Stomach smooth muscle (tissue), 2 donors: ENCODE results near the gene ZNF211.

ENCODE experiments used
- H3K27ac ChIP-seq: one replicate; pipeline ENCODE4 v1.7.0; 2013; ENCODE audit warnings: mild to moderate bottlenecking, low read length, inconsistent platforms
- H3K27me3 ChIP-seq, 2 donors: one replicate each; pipeline ENCODE4 v1.7.0; 2013; ENCODE audit warnings: low read length in 2 of 2; ENCODE audit not compliant: insufficient read depth in 2 of 2, control insufficient read depth in 1 of 2
- H3K36me3 ChIP-seq, 2 donors: one replicate each; pipeline ENCODE4 v1.7.0; 2013; ENCODE audit warnings: low read length in 2 of 2; ENCODE audit not compliant: control insufficient read depth in 2 of 2, insufficient read depth in 2 of 2
- H3K4me1 ChIP-seq: one replicate; pipeline ENCODE4 v1.7.0; 2013; ENCODE audit warnings: low read length; ENCODE audit not compliant: control insufficient read depth, insufficient read depth
- H3K4me3 ChIP-seq, 2 donors: one replicate each; pipeline ENCODE4 v1.7.0; 2013; ENCODE audit warnings: low read length in 2 of 2
- H3K9ac ChIP-seq, 2 donors: one replicate each; pipeline ENCODE4 v1.7.0; 2013; ENCODE audit warnings: low read length in 2 of 2, mild to moderate bottlenecking in 1 of 2
- H3K9me3 ChIP-seq, 2 donors: one replicate each; pipeline ENCODE4 v1.7.0; 2013; ENCODE audit warnings: low read length in 2 of 2; ENCODE audit not compliant: control insufficient read depth in 2 of 2
- donor health status: healthy.
- donor health status: Pancreatic carcinoma.

Gene ZNF211

GRCh38 chr19:57632987-57633831 is at the start of gene ZNF211:
Gene ZNF211, plus strand, starts transcription at chr19:57633168. Its CDS starts 179 bp downstream, at chr19:57633347.
- peaks cover 13 to 22% of the 10 kb centered on the region in 2 donors for H3K36me3 ChIP-seq
- no peaks in the 10 kb centered on the region for H3K27me3 ChIP-seq
- peak within 1 kb of the TSS; percentile 69 for H3K27ac ChIP-seq
- H3K9me3 ChIP-seq: peaks cover 9% of the 10 kb centered on the region in 2 donors
- peaks cover 5% of the 10 kb centered on the region for H3K4me1 ChIP-seq
- H3K9ac ChIP-seq: peak within 1 kb of the TSS; percentile 74 to 88
- peak within 1 kb of the TSS; percentile 85 to 93 for H3K4me3 ChIP-seq

DNA sequence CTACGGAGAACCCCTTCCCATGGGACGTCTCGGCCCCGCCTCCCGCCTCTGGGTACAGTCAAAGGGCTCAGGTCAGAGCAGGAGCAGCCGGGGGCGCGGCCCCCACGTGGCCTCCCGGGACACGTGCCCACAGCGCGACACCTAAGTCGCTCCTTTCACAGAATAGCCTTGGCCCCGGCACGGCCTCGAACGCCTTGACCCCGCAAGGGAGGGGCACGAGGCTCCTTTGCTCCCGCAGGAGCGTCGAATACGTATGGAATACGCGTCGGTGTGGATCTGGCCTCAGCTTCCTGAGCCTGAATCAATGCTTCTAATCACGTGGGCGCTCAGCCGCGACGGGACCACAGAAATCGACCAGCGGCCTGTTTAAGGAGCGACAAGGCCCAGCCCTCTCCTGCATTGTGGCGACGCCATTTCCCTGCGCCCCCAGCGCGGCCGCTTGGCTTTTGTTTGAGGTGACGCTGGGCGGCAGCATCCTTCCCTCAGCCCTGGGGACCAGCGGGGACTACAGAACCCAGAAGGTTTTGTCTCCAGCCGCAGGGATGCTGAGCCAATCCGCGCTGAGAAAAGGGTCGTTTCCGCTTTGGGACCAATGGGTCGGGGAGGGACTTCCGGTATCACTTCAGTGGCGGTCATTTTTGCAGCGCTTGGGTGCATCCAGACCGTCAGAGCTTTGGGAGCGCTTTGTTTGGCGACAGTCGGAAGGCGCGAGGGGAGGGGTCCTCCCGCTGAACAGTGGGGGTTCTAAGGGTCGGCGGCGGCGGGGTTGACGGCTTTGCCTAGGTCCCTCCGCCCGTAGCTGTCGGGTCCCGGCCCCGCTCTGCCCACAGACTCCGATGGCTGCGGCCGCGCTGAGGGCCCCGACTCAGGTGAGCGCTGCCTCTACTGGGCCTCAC is 49.2 kb upstream of the ZNF211 start, which contains the start of gene ZIK1:
Gene ZIK1, plus strand, starts transcription at position 625 of the 896 bp plus-strand sequence. Its CDS starts 212 bp downstream, at position 837.
- peak within 1 kb of the TSS; percentile 31 for H3K27ac ChIP-seq
- H3K4me1 ChIP-seq: peaks cover 15% of the 10 kb centered on the region
- H3K36me3 ChIP-seq: peaks cover 12 to 18% of the 10 kb centered on the region in 2 donors
- peak within 1 kb of the TSS; percentile 69 to 85 for H3K4me3 ChIP-seq
- no peaks in the 10 kb centered on the region for H3K27me3 ChIP-seq
- peaks cover 12 to 29% of the 10 kb centered on the region in 2 donors for H3K9me3 ChIP-seq
- peak within 1 kb of the TSS; percentile 58 to 69 for H3K9ac ChIP-seq

DNA sequence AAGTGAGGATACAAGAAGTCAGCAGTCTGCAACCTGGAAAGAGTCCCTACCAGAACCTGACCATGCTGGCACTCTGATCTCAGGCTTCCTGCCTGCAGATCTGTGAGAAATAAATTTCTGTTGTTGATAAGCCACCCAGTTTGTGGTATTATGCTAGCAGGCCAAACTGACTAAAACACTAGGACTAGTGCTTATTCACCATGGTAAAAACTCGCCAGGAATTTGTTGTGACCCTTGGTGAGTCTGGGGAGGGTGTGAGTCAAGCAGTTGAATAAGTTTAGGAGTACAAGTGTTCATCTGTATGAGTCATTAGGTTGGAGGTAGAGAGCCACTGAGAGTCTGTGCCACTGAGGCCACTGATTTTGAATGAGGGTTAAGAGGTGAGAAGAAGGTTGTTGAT is 45.4 kb upstream of the ZNF211 start:
- H3K4me1 ChIP-seq: peaks cover 15% of the 10 kb centered on the region
- peaks cover 42 to 46% of the 10 kb centered on the region in 2 donors for H3K36me3 ChIP-seq
- no peak overlapping the region for H3K9ac ChIP-seq
- H3K27me3 ChIP-seq: no peaks in the 10 kb centered on the region
- H3K27ac ChIP-seq: no peak overlapping the region
- H3K4me3 ChIP-seq: no peak overlapping the region
- peaks cover 50 to 64% of the 10 kb centered on the region in 2 donors for H3K9me3 ChIP-seq

GRCh38 chr19:57599377-57599760 is 33.6 kb upstream of the ZNF211 start:
- H3K9me3 ChIP-seq: peaks cover 0 to 11% of the 10 kb centered on the region in 2 donors
- peaks cover 17% of the 10 kb centered on the region for H3K4me1 ChIP-seq
- H3K36me3 ChIP-seq: peaks cover 3 to 14% of the 10 kb centered on the region in 2 donors
- H3K9ac ChIP-seq: peak overlapping the region; percentile 63 to 71
- peak overlapping the region; percentile 53 to 93 for H3K4me3 ChIP-seq
- no peak overlapping the region for H3K27ac ChIP-seq
- H3K27me3 ChIP-seq: no peaks in the 10 kb centered on the region

- Histone ChIP-seq H3K4me3 (peak within 1 kb of the TSS; percentile 53 to 93), H3K27ac (no peak within 1 kb of the TSS), H3K36me3 (peaks cover 8 to 19% of the 10 kb centered on the region in 2 donors), H3K4me1 (peaks cover 17% of the 10 kb centered on the region), H3K27me3 (no peaks in the 10 kb centered on the region), H3K9ac (peak within 1 kb of the TSS; percentile 63 to 71), H3K9me3 (peaks cover 0 to 16% of the 10 kb centered on the region in 2 donors)
These were observed 33.1 kb upstream of the ZNF211 start, which contains the start of gene ZNF530 for GRCh38 chr19:57599761-57600383. Gene ZNF530, plus strand, starts transcription at chr19:57599885. Its CDS starts 4,461 bp downstream, at chr19:57604346.

DNA sequence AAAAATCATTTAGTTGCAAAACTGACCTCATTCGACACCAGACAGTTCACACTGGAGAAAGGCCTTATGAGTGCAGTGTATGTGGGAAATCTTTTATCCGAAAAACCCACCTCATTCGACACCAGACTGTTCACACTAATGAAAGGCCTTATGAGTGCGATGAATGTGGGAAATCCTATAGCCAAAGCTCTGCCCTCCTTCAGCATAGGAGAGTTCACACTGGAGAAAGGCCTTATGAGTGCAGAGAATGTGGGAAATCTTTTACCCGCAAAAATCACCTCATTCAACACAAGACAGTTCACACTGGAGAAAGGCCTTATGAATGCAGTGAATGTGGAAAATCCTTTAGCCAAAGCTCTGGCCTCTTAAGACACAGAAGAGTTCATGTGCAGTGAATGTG is 26.0 kb upstream of the ZNF211 start:
- H3K4me1 ChIP-seq: no peaks in the 10 kb centered on the region
- H3K4me3 ChIP-seq: no peak overlapping the region
- H3K9ac ChIP-seq: no peak overlapping the region
- peaks cover 30 to 45% of the 10 kb centered on the region in 2 donors for H3K36me3 ChIP-seq
- H3K27ac ChIP-seq: no peak overlapping the region
- peaks cover 20 to 42% of the 10 kb centered on the region in 2 donors for H3K9me3 ChIP-seq
- H3K27me3 ChIP-seq: no peaks in the 10 kb centered on the region

- Histone ChIP-seq H3K36me3 (peaks cover 16 to 22% of the 10 kb centered on the region in 2 donors), H3K9me3 (peaks cover 22 to 27% of the 10 kb centered on the region in 2 donors), H3K4me3 (no peak overlapping the region), H3K27ac (no peak overlapping the region), H3K27me3 (no peaks in the 10 kb centered on the region), H3K9ac (no peak overlapping the region), H3K4me1 (peaks cover 9% of the 10 kb centered on the region)
These were observed 21.9 kb upstream of the ZNF211 start for GRCh38 chr19:57611113-57611512.

- Histone ChIP-seq H3K9ac (peak within 1 kb of the TSS; percentile 81 to 83), H3K27me3 (no peaks in the 10 kb centered on the region), H3K9me3 (peaks cover 40 to 47% of the 10 kb centered on the region in 2 donors), H3K36me3 (peaks cover 36 to 37% of the 10 kb centered on the region in 2 donors), H3K27ac (peak within 1 kb of the TSS; percentile 62), H3K4me1 (peaks cover 9% of the 10 kb centered on the region), H3K4me3 (peak within 1 kb of the TSS; percentile 78 to 99)
These were observed 18.8 kb upstream of the ZNF211 start, which contains the start of gene ZNF134 for GRCh38 chr19:57613941-57614743. Gene ZNF134, plus strand, starts transcription at chr19:57614242. Its CDS starts 5,227 bp downstream, at chr19:57619469.

- Histone ChIP-seq H3K27me3 (no peaks in the 10 kb centered on the region), H3K4me3 (peak overlapping the region; percentile 78 to 99), H3K27ac (no peak overlapping the region), H3K36me3 (peaks cover 48 to 49% of the 10 kb centered on the region in 2 donors), H3K4me1 (peaks cover 9% of the 10 kb centered on the region), H3K9ac (no peak overlapping the region), H3K9me3 (peaks cover 49 to 59% of the 10 kb centered on the region in 2 donors)
These were observed 17.6 kb upstream of the ZNF211 start for GRCh38 chr19:57615346-57615745.
